ENCODE data around the gene PTPRN2. TPM values are rescaled to one million over a fixed set of nuclear protein-coding genes. Genes with fewer than 3 reads are reported as not detected.

The PTPRN2 gene
- total and polyA plus RNA-seq, 9 of the 15 experiments (the other 6 are each of a cell fraction or from before 2014, with no cell fraction given), result not detected

DNA sequence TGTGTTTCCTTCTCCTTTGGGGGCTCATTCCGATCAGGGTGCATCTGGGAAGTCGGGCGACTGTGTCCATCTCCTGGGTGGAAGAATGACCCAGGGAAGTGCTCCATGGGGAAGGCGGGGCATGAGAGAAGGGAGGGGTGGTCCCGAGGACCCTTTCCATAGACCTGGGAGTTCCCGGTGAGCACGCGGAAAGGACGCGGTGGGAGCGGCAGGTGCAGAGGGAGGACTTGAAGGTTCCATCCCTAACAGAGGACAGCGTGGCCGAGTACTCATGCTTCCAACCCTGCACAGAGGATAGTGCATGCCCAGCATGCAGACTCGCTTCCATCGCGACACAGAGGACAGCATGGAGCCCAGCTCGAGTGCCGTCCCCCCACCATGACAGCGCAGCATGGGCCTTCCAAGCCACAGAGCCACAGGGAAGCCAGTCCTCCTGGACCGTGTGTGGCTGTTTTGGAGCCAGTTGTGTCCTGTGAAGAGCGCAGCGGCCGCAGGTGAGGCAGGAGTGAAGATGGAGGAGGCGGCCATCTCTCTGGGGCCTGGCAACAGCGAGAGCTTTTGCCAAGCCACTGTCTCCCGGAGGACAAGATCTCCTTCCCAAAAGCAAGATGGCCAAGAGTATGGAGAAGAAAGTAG is 969.4 kb downstream of the PTPRN2 start (continued):
- TF ChIP-seq, protein P1, sequence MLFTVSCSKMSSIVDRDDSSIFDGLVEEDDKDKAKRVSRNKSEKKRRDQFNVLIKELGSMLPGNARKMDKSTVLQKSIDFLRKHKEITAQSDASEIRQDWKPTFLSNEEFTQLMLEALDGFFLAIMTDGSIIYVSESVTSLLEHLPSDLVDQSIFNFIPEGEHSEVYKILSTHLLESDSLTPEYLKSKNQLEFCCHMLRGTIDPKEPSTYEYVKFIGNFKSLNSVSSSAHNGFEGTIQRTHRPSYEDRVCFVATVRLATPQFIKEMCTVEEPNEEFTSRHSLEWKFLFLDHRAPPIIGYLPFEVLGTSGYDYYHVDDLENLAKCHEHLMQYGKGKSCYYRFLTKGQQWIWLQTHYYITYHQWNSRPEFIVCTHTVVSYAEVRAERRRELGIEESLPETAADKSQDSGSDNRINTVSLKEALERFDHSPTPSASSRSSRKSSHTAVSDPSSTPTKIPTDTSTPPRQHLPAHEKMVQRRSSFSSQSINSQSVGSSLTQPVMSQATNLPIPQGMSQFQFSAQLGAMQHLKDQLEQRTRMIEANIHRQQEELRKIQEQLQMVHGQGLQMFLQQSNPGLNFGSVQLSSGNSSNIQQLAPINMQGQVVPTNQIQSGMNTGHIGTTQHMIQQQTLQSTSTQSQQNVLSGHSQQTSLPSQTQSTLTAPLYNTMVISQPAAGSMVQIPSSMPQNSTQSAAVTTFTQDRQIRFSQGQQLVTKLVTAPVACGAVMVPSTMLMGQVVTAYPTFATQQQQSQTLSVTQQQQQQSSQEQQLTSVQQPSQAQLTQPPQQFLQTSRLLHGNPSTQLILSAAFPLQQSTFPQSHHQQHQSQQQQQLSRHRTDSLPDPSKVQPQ (CRISPR knock-in tag; IDR thresholded peaks at IDR 0.05; ENCODE audit: borderline replicate concordance), result no peak
- no peak for TF ChIP-seq RB1 (IDR thresholded peaks at IDR 0.05; ENCODE audit: low read depth)

DNA sequence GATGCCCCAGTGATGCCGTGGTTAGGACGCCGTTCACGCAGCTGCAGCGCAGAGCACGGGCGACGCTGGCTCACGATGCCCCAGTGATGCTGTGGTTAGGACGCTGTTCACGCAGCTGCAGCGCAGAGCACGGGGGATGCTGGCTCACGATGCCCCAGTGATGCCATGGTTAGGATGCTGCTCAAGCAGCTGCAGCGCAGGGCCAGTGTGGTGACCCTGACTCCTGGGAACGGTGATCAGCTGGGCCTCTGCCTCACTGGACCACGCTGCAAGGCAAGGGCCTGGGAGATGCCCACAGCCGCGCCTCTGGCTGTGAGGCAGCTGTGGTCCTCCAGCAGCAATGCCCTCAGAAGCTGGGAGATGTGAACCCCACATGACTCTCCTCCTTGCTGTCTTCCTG is 970.2 kb downstream of the PTPRN2 start:
- H3K4me3 ChIP-seq, result no peak overlapping the region
- ChIA-PET CTCF (ENCODE audit: low intra/inter-chr PET ratio) (no interaction called here), POLR2A (no interaction called here)
- H3K79me2 ChIP-seq (ENCODE audit: control insufficient read depth, insufficient read depth, low read length), result no peaks in the 10 kb centered on the region
- TF ChIP-seq PML (IDR thresholded peaks at IDR 0.05; ENCODE audit: low read length), result no peak
- no peak for TF ChIP-seq PRMT5 (CRISPR knock-in tag; IDR thresholded peaks at IDR 0.05)
- peak; percentile 37 for TF ChIP-seq HNRNPLL (IDR thresholded peaks at IDR 0.05; ENCODE audit: low read depth, low read length, poor library complexity, severe bottlenecking)
- DNase-seq (ENCODE audit: extremely low read depth in 1 of 4, low spot score in 3 of 4) (no peak), FAIRE-seq (no peak), ATAC-seq (no peak)
- H3K27me3 ChIP-seq (ENCODE audit: control insufficient read depth in 2 of 2, insufficient read depth in 2 of 2, low read length in 2 of 2), result peaks cover 86 to 98% of the 10 kb centered on the region in 2 experiments
- no peak overlapping the region for H3K4me2 ChIP-seq (ENCODE audit: insufficient read depth, low read length)
- H3K36me3 ChIP-seq (ENCODE audit: control insufficient read depth, insufficient read depth, low read length), result no peaks in the 10 kb centered on the region
- H3K27ac ChIP-seq (ENCODE audit: extremely low read depth, low read depth, low read length), result no peak overlapping the region
- under 1% methylated on average over 15 of the region's 19 CpGs for WGBS (ENCODE audit: insufficient coverage, low coverage, missing lambda C conversion rate)
- no peak overlapping the region for H2AFZ ChIP-seq (ENCODE audit: low read depth, low read length)
- intact Hi-C loops (cut with micrococcal nuclease) (no loop called here), in situ Hi-C loops (cut with MboI) (no loop called here)
- peaks cover 6% of the 10 kb centered on the region for H3K9me1 ChIP-seq (ENCODE audit: control insufficient read depth, insufficient read depth, low read length)
- no peak overlapping the region for H3K9ac ChIP-seq (ENCODE audit: insufficient read depth in 1 of 2, low read depth in 2 of 2, low read length in 2 of 2)
- no TSS peak for BruUV-seq (replicated peaks)
- H4K20me1 ChIP-seq (replicated peaks; ENCODE audit: control insufficient read depth, insufficient read depth, low read length), result peaks cover 25% of the 10 kb centered on the region
- peaks cover 0 to 17% of the 10 kb centered on the region in 2 experiments; a peak in 1 of 5 replicates for H3K4me1 ChIP-seq (replicated peaks in 1 of 2; ENCODE audit: control insufficient read depth in 2 of 2, insufficient read depth in 2 of 2, low read length in 2 of 2)
- H3K9me3 ChIP-seq (replicated peaks; ENCODE audit: control insufficient read depth, insufficient read depth, low read depth, low read length), result no peaks in the 10 kb centered on the region
